Measurements from ENCODE around the gene SYAP1. TPM values are rescaled to one million over a fixed set of nuclear protein-coding genes. Genes with fewer than 3 reads are reported as not detected.

SYAP1 gene
- total and polyA plus RNA-seq, 2 of the 8 experiments (the other 6 are each of a cell fraction or from before 2014, with no cell fraction given) = 2.9 to 20.3 TPM

- TF ChIP-seq CTCF (IDR thresholded peaks at IDR 0.05; ENCODE audit: control extremely low read depth in 1 of 3, insufficient read depth in 1 of 3, low read depth in 1 of 3, low read length in 3 of 3) (no peak), KDM5A (IDR thresholded peaks at IDR 0.05; ENCODE audit: low read length) (no peak), SP1 (IDR thresholded peaks at IDR 0.05; ENCODE audit: low read depth, low read length) (no peak), BACH1 (IDR thresholded peaks at IDR 0.05; ENCODE audit: low read length) (no peak)
Measured at GRCh38 chrX:16788477-16788876, 69.1 kb downstream of the SYAP1 start (continued).
